GM13976 (cell line): ENCODE results near the gene MPDU1.

Experiments
- DNase-seq: peaks from one replicate; pipeline ENCODE4 v3.0.0; 2012; ENCODE audit warnings: low spot score
- CTCF ChIP-seq: IDR thresholded peaks from 2 replicates; pipeline ENCODE4 v1.5.1; 2012; ENCODE audit warnings: borderline replicate concordance, mild to moderate bottlenecking; ENCODE audit not compliant: insufficient read depth; ENCODE audit errors: extremely low read depth, missing control alignments, control extremely low read depth
- in situ Hi-C: fragments of 300-500 bp; cut with MboI; formaldehyde crosslinking; loops from one replicate; pipeline ENCODE4 v1.12.0; 2022; ENCODE audit warnings: low sequenced_read_pairs, mixed read lengths, inconsistent platforms; ENCODE audit not compliant: unreplicated experiment

MPDU1 gene

GRCh38 chr17:7572588-7573323 lies 10.9 kb upstream of the MPDU1 start:
- in situ Hi-C loops, result no loop called here

GRCh38 chr17:7573324-7574080 lies 10.2 kb upstream of the MPDU1 start:
- in situ Hi-C loops, result no loop called here
- peak; percentile 92 for DNase-seq
- no peak for TF ChIP-seq CTCF

More at GRCh38 chr17:7572588-7573323, 10.9 kb upstream of the MPDU1 start:
- no peak for TF ChIP-seq CTCF
- peak; percentile 99 for DNase-seq

GRCh38 chr17:7574176-7574953 lies 9.3 kb upstream of the MPDU1 start:
- in situ Hi-C loops, result no loop called here
- DNase-seq, result no peak
- TF ChIP-seq CTCF, result no peak

- DNase-seq, result no peak
- TF ChIP-seq CTCF, result no peak
- in situ Hi-C loops, result no loop called here
Observed at GRCh38 chr17:7575481-7575883, 8.2 kb upstream of the MPDU1 start.

- in situ Hi-C loops, result no loop called here
- DNase-seq, result no peak
- TF ChIP-seq CTCF, result no peak
Observed at GRCh38 chr17:7575959-7576358, 7.7 kb upstream of the MPDU1 start.

DNA sequence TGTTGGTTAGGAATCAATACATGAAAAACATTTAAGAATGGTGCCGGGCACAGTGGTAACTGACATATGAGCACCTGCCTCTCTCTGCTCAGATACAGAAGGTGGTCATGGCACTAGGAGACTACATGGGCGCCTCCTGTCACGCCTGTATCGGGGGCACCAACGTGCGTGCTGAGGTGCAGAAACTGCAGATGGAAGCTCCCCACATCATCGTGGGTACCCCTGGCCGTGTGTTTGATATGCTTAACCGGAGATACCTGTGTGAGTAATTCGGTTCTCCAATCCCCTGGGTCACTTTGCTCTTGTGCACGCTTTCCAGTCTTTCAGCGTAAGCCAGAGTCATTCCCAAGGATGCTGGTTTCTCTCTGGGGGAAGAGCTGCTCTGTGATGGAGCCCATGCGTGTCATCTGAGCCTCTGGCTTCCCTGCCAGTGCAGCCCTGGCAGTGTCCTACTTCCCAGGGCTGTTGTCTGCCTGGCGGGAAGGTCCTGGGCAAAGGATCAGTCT lies 7.2 kb upstream of the MPDU1 start:
- TF ChIP-seq CTCF, result no peak
- no peak for DNase-seq
- in situ Hi-C loops, result no loop called here
